K562 (cell line): ENCODE results near the gene PPM1N. TPM values are rescaled to one million over a fixed set of nuclear protein-coding genes. Genes with fewer than 3 reads are reported as not detected.

ENCODE experiments used
- ATAC-seq: fragments of 200-7000 bp; cut with Tn5 transposase; 3 replicates; pipeline ENCODE4 v1.9.1; 2020; ENCODE audit warnings: moderate library complexity
- BruUV-seq: library from RNA; stranded (reverse); fragments of 400-500 nt; replicated peaks from 2 replicates; lab custom pipeline; 2021; lab: Mats Ljungman, UMichigan
- CTCF ChIA-PET: fragments of 300-600 bp; formaldehyde crosslinking; extraction: SDS; loops from one replicate; lab custom pipeline; 2021; ENCODE audit warnings: low intra/inter-chr PET ratio; lab: Yijun Ruan, JAX
- POLR2A ChIA-PET: fragments of 300-600, 350-650 bp; sonication (Branson Sonifier 250); formaldehyde crosslinking; extraction: SDS; loops from one replicate; lab custom pipeline; 2021; ENCODE audit warnings: antibody characterized with exemption, inconsistent platforms; lab: Yijun Ruan, JAX
- DNase-seq, 4 experiments: peaks; one replicate each; pipeline versions ENCODE4 v3.0.0 to v3.0.0-alpha.2; 2011 to 2018; ENCODE audit warnings: low spot score in 3 of 4, mixed read lengths in 3 of 4; ENCODE audit errors: extremely low read depth in 1 of 4
- FAIRE-seq: peaks from 2 replicates; lab custom pipeline; 2011; peaks lifted over from hg19 to GRCh38; lab: Jason Lieb, UNC
- H2AFZ ChIP-seq: 2 replicates; pipeline ENCODE4 v1.6.0; 2011; ENCODE audit warnings: low read depth, low read length, control low read depth, inconsistent platforms
- H3K27ac ChIP-seq: fragments of 200-600 bp; 3 replicates; pipeline ENCODE4 v1.8.0; 2011; ENCODE audit warnings: low read depth, mild to moderate bottlenecking, control low read depth, inconsistent platforms, low read length, moderate library complexity, mixed read lengths; ENCODE audit errors: extremely low read depth
- H3K27me3 ChIP-seq, 2 experiments: fragments of 300-600 bp in 1 of 2; 2 replicates in 1 of 2; 3 replicates in 1 of 2; pipeline versions ENCODE4 v1.6.0 to v1.8.0; 2011; ENCODE audit warnings: inconsistent platforms in 2 of 2, low read length in 2 of 2, mild to moderate bottlenecking in 1 of 2, mixed read lengths in 1 of 2, moderate library complexity in 1 of 2; ENCODE audit not compliant: control insufficient read depth in 2 of 2, insufficient read depth in 2 of 2
- H3K36me3 ChIP-seq: fragments of 300-600 bp; 3 replicates; pipeline ENCODE4 v1.8.0; 2011; ENCODE audit warnings: mild to moderate bottlenecking, low read length, inconsistent platforms; ENCODE audit not compliant: control insufficient read depth, insufficient read depth
- H3K4me1 ChIP-seq, 2 experiments: fragments of 200-600 bp in 1 of 2; replicated peaks in 1 of 2; 2 replicates in 1 of 2; 3 replicates in 1 of 2; pipeline versions ENCODE4 v1.5.1 to v1.8.0; 2011; ENCODE audit warnings: inconsistent platforms in 2 of 2, low read length in 2 of 2, mild to moderate bottlenecking in 1 of 2, mixed read lengths in 1 of 2, moderate library complexity in 1 of 2; ENCODE audit not compliant: control insufficient read depth in 2 of 2, insufficient read depth in 2 of 2
- H3K4me2 ChIP-seq: 2 replicates; pipeline ENCODE4 v1.6.1; 2011; ENCODE audit warnings: low read length, control low read depth, inconsistent platforms, mixed read lengths; ENCODE audit not compliant: insufficient read depth
- H3K4me3 ChIP-seq: fragments of 200-600 bp; sonication (generic), shearing (Covaris generic); 2 replicates; pipeline ENCODE4 v1.5.1; 2016; ENCODE audit warnings: control low read depth, inconsistent platforms
- H3K79me2 ChIP-seq: fragments of 200-600 bp; 3 replicates; pipeline ENCODE4 v1.8.0; 2011; ENCODE audit warnings: low read length, inconsistent platforms; ENCODE audit not compliant: control insufficient read depth, insufficient read depth
- H3K9ac ChIP-seq, 2 experiments: 2 replicates each; pipeline versions ENCODE4 v1.6.0 to v1.6.1; 2011; ENCODE audit warnings: low read depth in 2 of 2, low read length in 2 of 2, control low read depth in 1 of 2, inconsistent platforms in 1 of 2, mild to moderate bottlenecking in 1 of 2, mixed read lengths in 1 of 2; ENCODE audit not compliant: insufficient read depth in 1 of 2
- H3K9me1 ChIP-seq: one replicate; pipeline ENCODE4 v1.6.0; 2011; ENCODE audit warnings: inconsistent platforms, mild to moderate bottlenecking, low read length, moderate library complexity; ENCODE audit not compliant: control insufficient read depth, insufficient read depth
- H3K9me3 ChIP-seq: replicated peaks from 2 replicates; pipeline ENCODE4 v1.5.1; 2011; ENCODE audit warnings: low read depth, low read length, inconsistent platforms; ENCODE audit not compliant: control insufficient read depth, insufficient read depth
- H4K20me1 ChIP-seq: replicated peaks from 2 replicates; pipeline ENCODE4 v1.6.1; 2011; ENCODE audit warnings: low read length, inconsistent platforms, mixed read lengths; ENCODE audit not compliant: control insufficient read depth, insufficient read depth
- ARID4B ChIP-seq: sonication (generic); formaldehyde crosslinking; IDR thresholded peaks from 2 replicates; pipeline ENCODE4 v1.8.0; 2022; ENCODE audit warnings: mild to moderate bottlenecking, missing genetic modification reagents
- CREM ChIP-seq: IDR thresholded peaks from 2 replicates; pipeline ENCODE4 v1.6.1; 2014; ENCODE audit warnings: antibody characterized with exemption, low read depth
- ESRRA ChIP-seq: fragments of 450-650 bp; IDR thresholded peaks from 2 replicates; pipeline ENCODE4 v1.6.1; 2014; ENCODE audit warnings: low read depth, mild to moderate bottlenecking, moderate library complexity, borderline replicate concordance
- HBP1 ChIP-seq: fragments of 450-650 bp; formaldehyde crosslinking; IDR thresholded peaks from 2 replicates; pipeline ENCODE4 v1.4.0; 2022; ENCODE audit warnings: missing genetic modification characterization
- HDGF ChIP-seq: fragments of 450-650 bp; IDR thresholded peaks from 2 replicates; pipeline ENCODE4 v1.6.1; 2016
- MBD2 ChIP-seq: sonication (generic); IDR thresholded peaks from 2 replicates; pipeline ENCODE4 v1.6.1; 2016; ENCODE audit warnings: low read depth, borderline replicate concordance
- UBTF ChIP-seq, 2 experiments: IDR thresholded peaks; 2 replicates each; pipeline ENCODE4 v1.6.1; 2012; ENCODE audit warnings: improper control_type of control experiment in 2 of 2, low read depth in 2 of 2, low read length in 2 of 2, borderline replicate concordance in 1 of 2
- USF1 ChIP-seq: sonication (generic); formaldehyde crosslinking; IDR thresholded peaks from 2 replicates; pipeline ENCODE4 v1.9.0; 2022; ENCODE audit warnings: mild to moderate bottlenecking, missing genetic modification reagents
- ZBTB26 ChIP-seq: fragments of 450-650 bp; formaldehyde crosslinking; IDR thresholded peaks from 2 replicates; pipeline ENCODE4 v1.4.0; 2022; ENCODE audit warnings: missing genetic modification characterization
- WGBS: fragments of 100-300 bp; shearing (Covaris generic); methylation state at CpG from one replicate; pipeline ENCODE4 v1.1.6; 2016; ENCODE audit warnings: low coverage, mixed read lengths; ENCODE audit not compliant: insufficient coverage; ENCODE audit errors: missing lambda C conversion rate; 5-methylcytosine and 5-hydroxymethylcytosine counted together
- in situ Hi-C: fragments of 300-500 bp; cut with MboI; formaldehyde crosslinking; loops from 4 replicates; pipeline ENCODE4 v1.15.0; 2018; ENCODE audit warnings: inconsistent platforms, mixed read lengths
- intact Hi-C: fragments of 100-400 bp; cut with micrococcal nuclease; formaldehyde crosslinking; loops from 2 replicates; pipeline ENCODE4 v1.14.2; 2022
- polyA plus RNA-seq, 8 experiments: library from polyadenylated mRNA; depleted of rRNA in 4 of 8; stranded (reverse) in 5 of 8; unstranded in 3 of 8; fragments of >200 nt; fragmentation: Nextera tagmentation in 2 of 8; fragmentation: Illumina TruSeq in 1 of 8; extraction: Ambion mirVana in 2 of 8; extraction: Trizol in 1 of 8; gene quantifications; 2 replicates each; pipeline versions ENCODE4 v1.2.1 to v1.2.3, GENCODE V29; 2011 to 2014; ENCODE audit warnings: inconsistent platforms in 1 of 8, missing spikeins in 1 of 8
- total RNA-seq, 7 experiments: library from RNA; depleted of rRNA in 6 of 7; stranded (reverse); fragments of >200 nt in 6 of 7; fragmentation: Illumina TruSeq in 2 of 7; extraction: Trizol in 2 of 7; gene quantifications; 2 replicates each; pipeline versions ENCODE4 v1.2.1 to v1.2.3, GENCODE V29; 2011 to 2021; ENCODE audit warnings: low replicate concordance in 1 of 7

The PPM1N gene
- total and polyA plus RNA-seq, 9 of the 15 experiments (the other 6 are each of a cell fraction or from before 2014, with no cell fraction given), result 4.5 to 15.6 (median 8.7) TPM

- TF ChIP-seq ARID4B (CRISPR knock-in tag) (0 out of 2 replicates have a peak, but pooled peaks have one; percentile 30), HDGF (peak; percentile 57; the same call in 1 of the 2 replicates)
Measured at GRCh38 chr19:45464852-45465441, 33.3 kb upstream of the PPM1N start (continued).

GRCh38 chr19:45467115-45467455 lies 31.2 kb upstream of the PPM1N start:
- H3K4me1 ChIP-seq, result peaks cover 16 to 43% of the 10 kb centered on the region in 2 experiments; a peak in 4 of 5 replicates
- H3K9me3 ChIP-seq, result no peaks in the 10 kb centered on the region
- H4K20me1 ChIP-seq, result no peaks in the 10 kb centered on the region
- BruUV-seq, result no TSS peak
- 0% methylated on average over 11 of the region's 11 CpGs for WGBS
- peak overlapping the region; percentile 88 for H3K4me3 ChIP-seq
- CTCF ChIA-PET, result interaction anchor here (0.6 to 2.8 kb wide), 2 partner anchors 28 to 695 kb away, joined by 4 to 11 read pairs; no protein-coding TSS in a partner anchor
- H3K4me2 ChIP-seq, result peak overlapping the region; percentile 99
- peak overlapping the region; percentile 77 to 91; a peak in 3 of 4 replicates for H3K9ac ChIP-seq
- DNase-seq (peak in 2 of 4 experiments; percentile 21 to 40), ATAC-seq (no peak), FAIRE-seq (no peak)
- H3K36me3 ChIP-seq, result no peaks in the 10 kb centered on the region
- no peaks in the 10 kb centered on the region for H3K27me3 ChIP-seq
- H2AFZ ChIP-seq, result peak overlapping the region; percentile 98
- POLR2A ChIA-PET, result interaction anchor here (0.6 to 4.1 kb wide), 9 partner anchors 11 to 1761 kb away, joined by 3 to 51 read pairs (median 4); partner anchors contain the start of gene ERCC1
- H3K27ac ChIP-seq, result peak overlapping the region; percentile 71
- H3K79me2 ChIP-seq, result no peaks in the 10 kb centered on the region
- in situ Hi-C loops (no loop called here), intact Hi-C loops (no loop called here)
- no peaks in the 10 kb centered on the region for H3K9me1 ChIP-seq
- TF ChIP-seq HBP1 (CRISPR knock-in tag) (0 out of 2 replicates have a peak, but pooled peaks have one; percentile 21), CREM (no peak), UBTF (IDR thresholded peaks at IDR 0.05; ENCODE audit: borderline replicate concordance in 1 of 2, low read depth in 2 of 2, low read length in 2 of 2) (no peak), ESRRA (no peak), USF1 (CRISPR knock-in tag) (no peak), ZBTB26 (CRISPR knock-in tag) (no peak), MBD2 (no peak)
